GM12892 (cell line): ENCODE measurements around the gene VWF.
"Not testable (repeated sequence)": the region's sequence is repeated elsewhere in the genome, so short reads cannot be mapped to it uniquely, and the experiment has no call there.

Experiments
- DNase-seq: peaks from one replicate; pipeline ENCODE4 v3.0.0; 2011; ENCODE audit not compliant: insufficient read length
- FAIRE-seq: peaks from 2 replicates; lab custom pipeline; 2011; peaks lifted over from hg19 to GRCh38; lab: Jason Lieb, UNC
- POLR2A ChIP-seq: IDR thresholded peaks from 2 replicates; pipeline ENCODE4 v1.6.1; 2011; ENCODE audit warnings: low read depth, low read length, control low read depth
- POLR2AphosphoS5 ChIP-seq: IDR thresholded peaks from 2 replicates; pipeline ENCODE4 v1.6.1; 2011; ENCODE audit warnings: low read depth, low read length, control low read depth
- TAF1 ChIP-seq: IDR thresholded peaks from 2 replicates; pipeline ENCODE4 v1.6.1; 2011; ENCODE audit warnings: low read depth, mild to moderate bottlenecking, control low read depth, low read length, borderline replicate concordance

Gene VWF

GRCh38 chr12:6114476-6114870 is 10.0 kb downstream of the VWF start:
- FAIRE-seq: no peak
- no peak for DNase-seq
- TF ChIP-seq POLR2A (no peak), POLR2AphosphoS5 (no peak), TAF1 (no peak)

DNA sequence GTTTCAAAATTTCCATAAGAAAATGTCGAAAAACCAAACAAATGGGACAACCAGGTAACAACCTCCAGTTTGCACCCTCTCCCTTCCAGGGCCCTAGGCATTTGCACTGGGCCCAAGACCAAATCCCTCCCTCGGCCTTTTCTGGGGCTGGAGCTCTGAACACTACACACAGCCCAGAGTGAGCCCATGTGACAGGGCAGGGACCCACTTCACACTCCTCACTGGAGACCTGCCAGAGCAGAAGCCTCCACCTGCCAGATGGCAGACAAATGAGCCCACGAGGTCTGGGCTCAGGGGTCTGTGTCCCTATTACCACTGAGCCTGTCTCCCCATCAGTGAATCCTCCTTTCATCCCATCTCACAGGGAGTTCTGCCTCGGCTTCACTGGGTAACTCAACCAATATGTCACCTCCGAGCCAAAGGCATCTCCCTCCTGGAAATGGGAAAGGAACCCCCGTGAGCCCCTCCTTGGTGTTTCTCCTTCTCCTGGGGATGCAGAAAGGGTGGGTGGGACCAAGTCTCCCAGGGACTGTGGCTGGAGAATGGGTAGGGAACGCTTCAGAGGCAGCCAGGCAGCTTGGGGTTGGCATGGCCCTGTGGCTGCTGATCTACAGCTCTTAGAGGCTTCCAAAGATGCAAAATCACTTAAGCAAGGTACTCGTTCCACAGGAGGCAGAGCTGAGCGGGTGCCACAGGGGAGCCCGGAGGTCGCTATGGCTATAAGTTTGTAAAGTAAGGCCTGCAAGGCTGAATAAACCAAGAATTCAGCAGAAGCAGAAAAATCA is 10.6 kb downstream of the VWF start:
- FAIRE-seq: no peak
- no peak for DNase-seq

DNA sequence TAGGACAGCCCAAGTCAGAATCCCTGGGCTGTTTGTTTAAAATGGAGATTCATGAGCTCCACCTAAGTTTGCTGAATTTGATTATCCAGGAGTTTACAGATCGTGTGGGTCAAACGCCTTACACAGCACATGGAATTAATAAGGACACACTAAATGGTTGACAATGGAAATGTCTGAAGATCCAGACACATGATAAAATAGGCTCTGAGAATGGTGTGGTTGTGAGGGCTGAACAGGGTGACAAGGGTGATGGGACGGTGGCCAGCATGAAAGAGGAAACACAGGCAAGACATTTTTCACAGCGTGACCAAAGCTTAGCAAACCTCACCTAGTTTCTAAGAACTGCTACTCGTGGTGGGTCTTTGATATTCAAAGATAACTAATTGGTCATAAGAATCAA is 12.5 kb downstream of the VWF start:
- no peak for DNase-seq
- TF ChIP-seq POLR2A (no peak), TAF1 (no peak), POLR2AphosphoS5 (no peak)
- FAIRE-seq: no peak

More for the DNA sequence above, 10.6 kb downstream of the VWF start:
- no peak for TF ChIP-seq POLR2A
- no peak for TF ChIP-seq TAF1
- TF ChIP-seq POLR2AphosphoS5: no peak

- no peak for FAIRE-seq
- no peak for DNase-seq
- TF ChIP-seq POLR2A (no peak), TAF1 (no peak), POLR2AphosphoS5 (no peak)
Observed at GRCh38 chr12:6110006-6110405, 14.5 kb downstream of the VWF start.

GRCh38 chr12:6106218-6106617 is 18.3 kb downstream of the VWF start:
- no peak for TF ChIP-seq TAF1
- TF ChIP-seq POLR2AphosphoS5: no peak
- TF ChIP-seq POLR2A: no peak
- DNase-seq (no peak), FAIRE-seq (no peak)

DNA sequence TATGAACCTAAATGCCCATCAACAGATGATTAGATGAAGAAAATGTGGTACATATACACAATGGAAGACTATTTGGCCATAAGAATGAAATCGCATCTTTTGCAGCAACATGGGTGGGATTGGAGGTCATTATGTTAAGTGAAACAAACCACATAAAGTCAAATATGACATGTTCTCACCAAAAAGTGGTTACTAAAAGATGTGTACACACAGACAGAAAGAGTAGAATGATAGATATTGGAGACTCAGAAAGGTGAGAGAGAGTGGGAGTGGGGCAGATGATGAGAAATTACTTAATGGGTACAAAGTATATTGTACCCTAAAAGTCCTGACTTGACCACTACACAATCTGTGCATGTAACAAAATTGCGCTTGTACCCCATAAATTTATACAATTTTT is 19.6 kb downstream of the VWF start:
- no peak for TF ChIP-seq POLR2A
- TF ChIP-seq POLR2AphosphoS5: no peak
- no peak for TF ChIP-seq TAF1
- no peak for FAIRE-seq
- DNase-seq: no peak

DNA sequence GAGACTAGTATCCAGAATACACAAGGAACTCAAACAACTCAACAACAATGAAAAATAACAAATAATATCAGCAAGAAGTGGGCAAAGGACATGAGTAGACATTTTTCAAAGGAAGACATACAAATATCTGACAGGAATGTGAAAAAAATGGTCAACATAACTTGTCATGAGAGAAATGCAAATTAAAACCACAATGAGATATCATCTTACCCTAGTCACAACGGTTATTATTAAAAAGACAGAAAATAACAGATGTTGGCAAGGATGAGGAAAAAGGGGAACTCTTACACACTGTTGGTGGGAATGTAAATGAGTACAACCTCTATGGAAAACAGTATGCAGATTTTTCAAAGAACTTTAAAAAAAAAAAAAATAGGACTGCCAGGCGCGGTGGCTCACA is 20.4 kb downstream of the VWF start:
- FAIRE-seq: no peak
- DNase-seq: no peak
- TF ChIP-seq POLR2AphosphoS5 (no peak), POLR2A (no peak), TAF1 (no peak)

- DNase-seq, FAIRE-seq: not testable (repeated sequence)
Observed at GRCh38 chr12:6102021-6102420, 22.4 kb downstream of the VWF start.

DNA sequence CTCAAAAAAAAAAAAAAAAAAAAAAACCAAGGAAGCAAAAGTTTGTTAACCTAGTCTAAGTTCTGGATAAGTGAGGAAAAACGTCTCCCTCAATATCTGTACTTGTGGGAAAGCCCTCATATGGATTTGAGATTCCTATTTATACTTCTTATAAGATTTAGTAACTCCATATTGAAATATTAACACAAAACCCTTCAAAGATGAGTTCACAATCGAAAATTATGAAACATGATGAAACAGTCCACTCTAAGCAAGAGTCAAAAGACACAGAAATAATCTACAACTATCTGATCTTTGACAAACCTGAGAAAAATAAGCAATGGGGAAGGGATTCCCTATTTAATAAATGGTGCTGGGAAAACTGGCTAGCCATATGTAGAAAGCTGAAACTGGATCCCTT is 25.2 kb downstream of the VWF start:
- FAIRE-seq: no peak
- TF ChIP-seq POLR2A (no peak), TAF1 (no peak), POLR2AphosphoS5 (no peak)

GRCh38 chr12:6097411-6097810 is 27.1 kb downstream of the VWF start:
- FAIRE-seq (no peak), DNase-seq (no peak)
- TF ChIP-seq POLR2AphosphoS5: no peak
- no peak for TF ChIP-seq TAF1
- no peak for TF ChIP-seq POLR2A

More for the DNA sequence above, 25.2 kb downstream of the VWF start:
- no peak for DNase-seq

- FAIRE-seq (no peak), DNase-seq (no peak)
- TF ChIP-seq TAF1 (no peak), POLR2AphosphoS5 (no peak), POLR2A (no peak)
Observed at GRCh38 chr12:6096527-6096926, 27.9 kb downstream of the VWF start.

GRCh38 chr12:6095269-6095668 is 29.2 kb downstream of the VWF start:
- no peak for TF ChIP-seq TAF1
- DNase-seq (no peak), FAIRE-seq (no peak)

DNA sequence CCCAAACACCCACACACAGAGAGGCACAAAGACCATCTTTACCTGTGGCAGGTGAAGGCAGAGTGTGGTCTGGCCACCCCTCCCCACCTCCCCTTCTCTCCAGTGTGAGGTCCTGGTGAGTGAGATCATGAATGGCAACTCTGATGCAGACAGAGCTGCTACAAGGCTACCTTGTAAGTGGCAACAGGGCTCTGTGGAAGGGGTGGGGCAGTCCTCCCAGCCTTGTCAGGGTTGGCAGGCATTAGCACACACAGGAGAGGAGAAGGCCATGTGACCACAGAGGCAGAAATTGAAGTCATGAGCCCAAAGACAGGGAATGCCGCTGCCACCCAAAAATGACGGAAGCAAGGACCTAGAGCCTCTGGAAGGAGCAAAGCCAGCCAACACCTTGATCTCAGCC is 30.7 kb downstream of the VWF start:
- DNase-seq: no peak
- FAIRE-seq: no peak

More for the DNA sequence above, 30.7 kb downstream of the VWF start:
- TF ChIP-seq TAF1 (no peak), POLR2A (no peak), POLR2AphosphoS5 (no peak)
